Measurements from ENCODE around the gene RALGAPA1.

RALGAPA1 gene

GRCh38 chr14:35539969-35540368 lies 269.1 kb downstream of the RALGAPA1 start:
- DNase-seq (ENCODE audit: insufficient read length) (no peak), FAIRE-seq (no peak)
- TF ChIP-seq POLR2AphosphoS5 (IDR thresholded peaks at IDR 0.05; ENCODE audit: low read depth, low read length) (no peak), TAF1 (IDR thresholded peaks at IDR 0.05; ENCODE audit: borderline replicate concordance, low read depth, low read length) (no peak), POLR2A (IDR thresholded peaks at IDR 0.05; ENCODE audit: low read depth, low read length) (no peak)

- DNase-seq (ENCODE audit: insufficient read length) (no peak), FAIRE-seq (no peak)
- TF ChIP-seq POLR2A (IDR thresholded peaks at IDR 0.05; ENCODE audit: low read depth, low read length) (no peak), TAF1 (IDR thresholded peaks at IDR 0.05; ENCODE audit: borderline replicate concordance, low read depth, low read length) (no peak), POLR2AphosphoS5 (IDR thresholded peaks at IDR 0.05; ENCODE audit: low read depth, low read length) (no peak)
Observed at GRCh38 chr14:35535483-35536112, 273.5 kb downstream of the RALGAPA1 start.

- peak; percentile 27 for FAIRE-seq
- TF ChIP-seq TAF1 (IDR thresholded peaks at IDR 0.05; ENCODE audit: borderline replicate concordance, low read depth, low read length) (no peak), POLR2AphosphoS5 (IDR thresholded peaks at IDR 0.05; ENCODE audit: low read depth, low read length) (no peak), POLR2A (IDR thresholded peaks at IDR 0.05; ENCODE audit: low read depth, low read length) (no peak)
- DNase-seq (ENCODE audit: insufficient read length): peak; percentile 57
Observed at GRCh38 chr14:35534873-35535482, 274.1 kb downstream of the RALGAPA1 start.

- no peak for TF ChIP-seq TAF1 (IDR thresholded peaks at IDR 0.05; ENCODE audit: borderline replicate concordance, low read depth, low read length)
- TF ChIP-seq POLR2A (IDR thresholded peaks at IDR 0.05; ENCODE audit: low read depth, low read length): no peak
- no peak for TF ChIP-seq POLR2AphosphoS5 (IDR thresholded peaks at IDR 0.05; ENCODE audit: low read depth, low read length)
- no peak for DNase-seq (ENCODE audit: insufficient read length)
- no peak for FAIRE-seq
Observed at GRCh38 chr14:35534208-35534872, 274.8 kb downstream of the RALGAPA1 start.

GRCh38 chr14:35533357-35534207 lies 275.5 kb downstream of the RALGAPA1 start, which contains the start of gene INSM2:
TSS of gene INSM2 (plus strand) at chr14:35534164. CDS start at chr14:35534253, 89 bp downstream.
- DNase-seq (ENCODE audit: insufficient read length) (peak; percentile 40), FAIRE-seq (peak; percentile 46)
- TF ChIP-seq TAF1 (IDR thresholded peaks at IDR 0.05; ENCODE audit: borderline replicate concordance, low read depth, low read length) (no peak), POLR2A (IDR thresholded peaks at IDR 0.05; ENCODE audit: low read depth, low read length) (no peak), POLR2AphosphoS5 (IDR thresholded peaks at IDR 0.05; ENCODE audit: low read depth, low read length) (no peak)

- TF ChIP-seq TAF1 (IDR thresholded peaks at IDR 0.05; ENCODE audit: borderline replicate concordance, low read depth, low read length) (no peak), POLR2A (IDR thresholded peaks at IDR 0.05; ENCODE audit: low read depth, low read length) (no peak), POLR2AphosphoS5 (IDR thresholded peaks at IDR 0.05; ENCODE audit: low read depth, low read length) (no peak)
- FAIRE-seq: no peak
- DNase-seq (ENCODE audit: insufficient read length): no peak
Observed at GRCh38 chr14:35532783-35533356, 276.2 kb downstream of the RALGAPA1 start.

- TF ChIP-seq POLR2AphosphoS5 (IDR thresholded peaks at IDR 0.05; ENCODE audit: low read depth, low read length) (no peak), TAF1 (IDR thresholded peaks at IDR 0.05; ENCODE audit: borderline replicate concordance, low read depth, low read length) (no peak), POLR2A (IDR thresholded peaks at IDR 0.05; ENCODE audit: low read depth, low read length) (no peak)
- FAIRE-seq (no peak), DNase-seq (ENCODE audit: insufficient read length) (no peak)
Observed at GRCh38 chr14:35531960-35532747, 276.9 kb downstream of the RALGAPA1 start.

GRCh38 chr14:35526962-35527361 lies 282.1 kb downstream of the RALGAPA1 start:
- DNase-seq (ENCODE audit: insufficient read length): no peak
- TF ChIP-seq TAF1 (IDR thresholded peaks at IDR 0.05; ENCODE audit: borderline replicate concordance, low read depth, low read length) (no peak), POLR2A (IDR thresholded peaks at IDR 0.05; ENCODE audit: low read depth, low read length) (no peak), POLR2AphosphoS5 (IDR thresholded peaks at IDR 0.05; ENCODE audit: low read depth, low read length) (no peak)
- no peak for FAIRE-seq

GRCh38 chr14:35525695-35526094 lies 283.4 kb downstream of the RALGAPA1 start:
- FAIRE-seq: no peak
- TF ChIP-seq POLR2AphosphoS5 (IDR thresholded peaks at IDR 0.05; ENCODE audit: low read depth, low read length) (no peak), POLR2A (IDR thresholded peaks at IDR 0.05; ENCODE audit: low read depth, low read length) (no peak), TAF1 (IDR thresholded peaks at IDR 0.05; ENCODE audit: borderline replicate concordance, low read depth, low read length) (no peak)

GRCh38 chr14:35519986-35520385 lies 289.1 kb downstream of the RALGAPA1 start:
- TF ChIP-seq POLR2A (IDR thresholded peaks at IDR 0.05; ENCODE audit: low read depth, low read length): no peak
- no peak for TF ChIP-seq TAF1 (IDR thresholded peaks at IDR 0.05; ENCODE audit: borderline replicate concordance, low read depth, low read length)
- no peak for TF ChIP-seq POLR2AphosphoS5 (IDR thresholded peaks at IDR 0.05; ENCODE audit: low read depth, low read length)
- FAIRE-seq: no peak
- DNase-seq (ENCODE audit: insufficient read length): no peak

More at GRCh38 chr14:35525695-35526094, 283.4 kb downstream of the RALGAPA1 start:
- DNase-seq (ENCODE audit: insufficient read length): no peak

All from GM12892 (cell line).